ENCODE measurements around the gene PARP11.

Gene PARP11

GRCh38 chr12:3882896-3883564 is 9.8 kb upstream of the PARP11 start:
- Histone ChIP-seq H3K4me1 (ENCODE audit: insufficient read depth, low read length, poor library complexity, severe bottlenecking) (peaks cover 7% of the 10 kb centered on the region), H3K79me2 (ENCODE audit: insufficient read depth, low read length) (no peaks in the 10 kb centered on the region), H3K4me3 (ENCODE audit: low read length, poor library complexity, severe bottlenecking) (no peak overlapping the region), H4K20me1 (ENCODE audit: insufficient read depth, low read length, poor library complexity, severe bottlenecking) (no peaks in the 10 kb centered on the region), H3K9me3 (ENCODE audit: insufficient read depth, low read depth, low read length) (no peaks in the 10 kb centered on the region; the same call in 1 of the 2 replicates), H3K9me2 (replicated peaks; ENCODE audit: low read depth, low read length) (no peaks in the 10 kb centered on the region), H3K9ac (ENCODE audit: low read depth, low read length, poor library complexity, severe bottlenecking) (no peak overlapping the region), H2AFZ (ENCODE audit: low read length) (no peak overlapping the region), H3K36me3 (ENCODE audit: insufficient read depth, low read length) (no peaks in the 10 kb centered on the region), H3F3A (ENCODE audit: low read depth) (no peaks in the 10 kb centered on the region), H3K27me3 (ENCODE audit: insufficient read depth, low read length, poor library complexity, severe bottlenecking) (no peaks in the 10 kb centered on the region), H3K4me2 (ENCODE audit: low read depth, low read length, poor library complexity, severe bottlenecking) (no peak overlapping the region)
- peak; percentile 64 for TF ChIP-seq CTCF (conservative IDR thresholded peaks at IDR 0.05; ENCODE audit: low read length)
- no peak for TF ChIP-seq EZH2phosphoT487 (IDR thresholded peaks at IDR 0.05; ENCODE audit: borderline replicate concordance)

DNA sequence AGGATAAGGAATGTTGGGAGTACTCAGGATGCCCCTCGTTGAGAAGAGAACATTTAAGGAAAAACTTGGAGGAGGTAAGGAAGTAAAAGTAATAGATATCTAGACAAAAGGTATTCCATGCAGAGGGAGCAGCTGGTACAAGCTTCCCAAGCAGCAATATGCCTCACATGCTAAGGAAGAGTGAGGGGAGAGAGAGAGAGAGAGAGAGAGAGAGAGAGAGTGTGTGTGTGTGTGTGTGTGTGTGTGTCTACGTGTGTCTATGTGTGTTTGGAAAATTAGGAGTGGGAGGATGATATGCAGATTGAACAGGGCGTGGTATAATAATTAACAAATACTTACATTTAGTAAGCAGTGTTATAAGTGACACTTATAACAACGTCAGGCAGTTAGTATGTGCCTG is 9.2 kb upstream of the PARP11 start:
- Histone ChIP-seq H3K4me2 (ENCODE audit: low read depth, low read length, poor library complexity, severe bottlenecking) (no peak overlapping the region), H3K9me2 (replicated peaks; ENCODE audit: low read depth, low read length) (no peaks in the 10 kb centered on the region)
- no peak for TF ChIP-seq CTCF (conservative IDR thresholded peaks at IDR 0.05; ENCODE audit: low read length)

DNA sequence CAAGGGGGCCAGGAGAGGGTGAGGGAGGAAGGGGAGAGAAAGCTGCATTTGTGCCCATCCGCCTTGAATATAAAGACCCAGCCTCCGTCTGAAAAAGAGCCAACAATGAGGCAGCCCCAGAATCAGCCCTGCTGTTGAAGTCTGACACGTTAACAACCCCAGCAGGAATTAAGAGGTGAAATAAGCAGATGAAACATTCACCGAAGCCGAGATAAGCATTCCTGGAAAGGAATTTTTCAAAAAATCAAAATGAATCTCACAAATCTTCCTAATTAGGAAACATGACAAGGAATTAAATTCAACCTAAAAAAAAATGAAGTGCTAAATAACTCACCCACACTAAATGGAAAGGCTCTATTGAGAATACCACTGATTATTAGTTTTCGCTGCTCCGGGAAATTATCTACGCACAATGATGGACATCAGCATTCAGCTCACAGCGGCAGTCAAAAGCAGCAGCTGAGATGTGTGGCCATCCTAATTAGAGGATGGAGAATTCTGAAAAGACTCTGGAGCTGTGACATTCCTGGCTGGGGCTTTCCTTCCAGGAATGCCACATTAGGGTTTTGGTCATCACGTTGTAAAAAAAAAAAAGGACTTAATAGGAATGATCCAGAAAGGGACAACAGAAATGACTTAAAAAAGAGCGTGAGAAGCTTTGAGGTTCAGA is 8.2 kb upstream of the PARP11 start:
- H3K4me1 ChIP-seq (ENCODE audit: insufficient read depth, low read length, poor library complexity, severe bottlenecking), result peaks cover 7% of the 10 kb centered on the region
- H2AFZ ChIP-seq (ENCODE audit: low read length), result no peak overlapping the region
- no peaks in the 10 kb centered on the region for H3F3A ChIP-seq (ENCODE audit: low read depth)

More for the DNA sequence above, 9.2 kb upstream of the PARP11 start:
- Histone ChIP-seq H3K9me3 (ENCODE audit: insufficient read depth, low read depth, low read length) (no peaks in the 10 kb centered on the region; the same call in 1 of the 2 replicates), H3K79me2 (ENCODE audit: insufficient read depth, low read length) (no peaks in the 10 kb centered on the region), H3K36me3 (ENCODE audit: insufficient read depth, low read length) (no peaks in the 10 kb centered on the region), H2AFZ (ENCODE audit: low read length) (no peak overlapping the region), H3K9ac (ENCODE audit: low read depth, low read length, poor library complexity, severe bottlenecking) (no peak overlapping the region), H3K27me3 (ENCODE audit: insufficient read depth, low read length, poor library complexity, severe bottlenecking) (no peaks in the 10 kb centered on the region), H4K20me1 (ENCODE audit: insufficient read depth, low read length, poor library complexity, severe bottlenecking) (no peaks in the 10 kb centered on the region), H3F3A (ENCODE audit: low read depth) (no peaks in the 10 kb centered on the region), H3K4me1 (ENCODE audit: insufficient read depth, low read length, poor library complexity, severe bottlenecking) (peaks cover 7% of the 10 kb centered on the region), H3K4me3 (ENCODE audit: low read length, poor library complexity, severe bottlenecking) (no peak overlapping the region)

More for the DNA sequence above, 8.2 kb upstream of the PARP11 start:
- Histone ChIP-seq H3K36me3 (ENCODE audit: insufficient read depth, low read length) (no peaks in the 10 kb centered on the region), H3K27me3 (ENCODE audit: insufficient read depth, low read length, poor library complexity, severe bottlenecking) (no peaks in the 10 kb centered on the region), H4K20me1 (ENCODE audit: insufficient read depth, low read length, poor library complexity, severe bottlenecking) (no peaks in the 10 kb centered on the region), H3K9me3 (ENCODE audit: insufficient read depth, low read depth, low read length) (no peaks in the 10 kb centered on the region; the same call in 1 of the 2 replicates), H3K79me2 (ENCODE audit: insufficient read depth, low read length) (no peaks in the 10 kb centered on the region), H3K4me2 (ENCODE audit: low read depth, low read length, poor library complexity, severe bottlenecking) (no peak overlapping the region), H3K4me3 (ENCODE audit: low read length, poor library complexity, severe bottlenecking) (no peak overlapping the region), H3K9ac (ENCODE audit: low read depth, low read length, poor library complexity, severe bottlenecking) (no peak overlapping the region), H3K9me2 (replicated peaks; ENCODE audit: low read depth, low read length) (no peaks in the 10 kb centered on the region)
- TF ChIP-seq CTCF (conservative IDR thresholded peaks at IDR 0.05; ENCODE audit: low read length) (no peak), EZH2phosphoT487 (IDR thresholded peaks at IDR 0.05; ENCODE audit: borderline replicate concordance) (no peak)
